Mesothelial cell of epicardium (in vitro differentiated cells): ENCODE data around the gene SEPTIN8. TPM values are rescaled to one million over a fixed set of nuclear protein-coding genes. Genes with fewer than 3 reads are reported as not detected.
"Not testable (repeated sequence)": the region's sequence is repeated elsewhere in the genome, so short reads cannot be mapped to it uniquely, and the experiment has no call there.

Experiments
- DNase-seq, 2 experiments: peaks; one replicate each; pipeline ENCODE4 v3.0.0; 2021; ENCODE audit warnings: low spot score in 2 of 2; ENCODE audit not compliant: unreplicated experiment in 2 of 2
- H3K27ac Mint-ChIP-seq: 2 replicates; pipeline ENCODE4 v1.8.0; 2021; ENCODE audit warnings: mixed read lengths
- H3K27me3 Mint-ChIP-seq: 2 replicates; pipeline ENCODE4 v1.8.0; 2021; ENCODE audit warnings: low read depth, mixed read lengths
- H3K36me3 Mint-ChIP-seq: 2 replicates; pipeline ENCODE4 v1.8.0; 2021; ENCODE audit warnings: mixed read lengths
- H3K4me1 Mint-ChIP-seq: 2 replicates; pipeline ENCODE4 v1.8.0; 2021; ENCODE audit warnings: mixed read lengths
- H3K4me3 Mint-ChIP-seq: 2 replicates; pipeline ENCODE4 v1.8.0; 2021; ENCODE audit warnings: mild to moderate bottlenecking, moderate library complexity, mixed read lengths
- H3K9me3 Mint-ChIP-seq: 2 replicates; pipeline ENCODE4 v1.8.0; 2021; ENCODE audit warnings: mixed read lengths
- CTCF ChIP-seq: fragments of 200-600 bp; sonication (generic); IDR thresholded peaks from one replicate; pipeline ENCODE4 v1.5.0; 2021; ENCODE audit warnings: antibody characterized with exemption; ENCODE audit not compliant: unreplicated experiment
- total RNA-seq: library from RNA; stranded (reverse); gene quantifications from 3 replicates; pipeline ENCODE4 v1.2.1, GENCODE V29; 2021

Gene SEPTIN8
- total RNA-seq, 1 donor from 2014 or later = 58.9 TPM

GRCh38 chr5:132808866-132809265 lies 31.8 kb upstream of the SEPTIN8 start:
- no peak for DNase-seq
- Mint-ChIP-seq H3K4me3 (no peak overlapping the region), H3K9me3 (peaks cover 7% of the 10 kb centered on the region), H3K4me1 (peaks cover 21% of the 10 kb centered on the region), H3K27ac (no peak overlapping the region), H3K27me3 (peaks cover 28% of the 10 kb centered on the region), H3K36me3 (no peaks in the 10 kb centered on the region)
- no peak for TF ChIP-seq CTCF

GRCh38 chr5:132808448-132808847 lies 31.4 kb upstream of the SEPTIN8 start:
- Mint-ChIP-seq H3K4me3 (no peak overlapping the region), H3K27me3 (peaks cover 27% of the 10 kb centered on the region), H3K9me3 (peaks cover 7% of the 10 kb centered on the region), H3K4me1 (peaks cover 21% of the 10 kb centered on the region), H3K36me3 (no peaks in the 10 kb centered on the region), H3K27ac (no peak overlapping the region)
- DNase-seq = no peak
- TF ChIP-seq CTCF = no peak

- Mint-ChIP-seq H3K27ac (no peak overlapping the region), H3K27me3 (peaks cover 18% of the 10 kb centered on the region), H3K36me3 (no peaks in the 10 kb centered on the region), H3K4me1 (peaks cover 14% of the 10 kb centered on the region), H3K4me3 (no peak overlapping the region), H3K9me3 (peaks cover 7% of the 10 kb centered on the region)
- DNase-seq = no peak
- TF ChIP-seq CTCF = no peak
Observed at GRCh38 chr5:132807163-132807838, 30.3 kb upstream of the SEPTIN8 start.

GRCh38 chr5:132806804-132807162 lies 29.7 kb upstream of the SEPTIN8 start:
- H3K9me3 Mint-ChIP-seq, H3K4me3 Mint-ChIP-seq, DNase-seq, H3K27ac Mint-ChIP-seq, H3K36me3 Mint-ChIP-seq: not testable (repeated sequence)
- peaks cover 14% of the 10 kb centered on the region for H3K4me1 Mint-ChIP-seq
- H3K27me3 Mint-ChIP-seq = peaks cover 13% of the 10 kb centered on the region

- not testable (repeated sequence) for H3K36me3 Mint-ChIP-seq
Observed at GRCh38 chr5:132805872-132806271, 28.8 kb upstream of the SEPTIN8 start.

GRCh38 chr5:132804219-132804618 lies 27.2 kb upstream of the SEPTIN8 start:
- peaks cover 22% of the 10 kb centered on the region for H3K4me1 Mint-ChIP-seq
- DNase-seq, H3K27ac Mint-ChIP-seq, H3K36me3 Mint-ChIP-seq, H3K4me3 Mint-ChIP-seq, H3K27me3 Mint-ChIP-seq, H3K9me3 Mint-ChIP-seq: not testable (repeated sequence)

More at GRCh38 chr5:132805872-132806271, 28.8 kb upstream of the SEPTIN8 start:
- not testable (repeated sequence) for H3K9me3 Mint-ChIP-seq, DNase-seq, H3K27me3 Mint-ChIP-seq, H3K27ac Mint-ChIP-seq, H3K4me3 Mint-ChIP-seq
- peaks cover 15% of the 10 kb centered on the region for H3K4me1 Mint-ChIP-seq

- not testable (repeated sequence) for H3K4me3 Mint-ChIP-seq, H3K27me3 Mint-ChIP-seq, H3K9me3 Mint-ChIP-seq, DNase-seq, H3K27ac Mint-ChIP-seq, H3K36me3 Mint-ChIP-seq
- peaks cover 15% of the 10 kb centered on the region for H3K4me1 Mint-ChIP-seq
Observed at GRCh38 chr5:132802685-132803066, 25.6 kb upstream of the SEPTIN8 start.
